ENCODE results near the gene WSB1. TPM values are rescaled to one million over a fixed set of nuclear protein-coding genes. Genes with fewer than 3 reads are reported as not detected.
A peak's percentile ranks its signal among the peaks of the same experiment; 100 is the strongest.

Gene WSB1
- total RNA-seq, 4 donors from 2014 or later: 33.1 to 105 (median 55.6) TPM

DNA sequence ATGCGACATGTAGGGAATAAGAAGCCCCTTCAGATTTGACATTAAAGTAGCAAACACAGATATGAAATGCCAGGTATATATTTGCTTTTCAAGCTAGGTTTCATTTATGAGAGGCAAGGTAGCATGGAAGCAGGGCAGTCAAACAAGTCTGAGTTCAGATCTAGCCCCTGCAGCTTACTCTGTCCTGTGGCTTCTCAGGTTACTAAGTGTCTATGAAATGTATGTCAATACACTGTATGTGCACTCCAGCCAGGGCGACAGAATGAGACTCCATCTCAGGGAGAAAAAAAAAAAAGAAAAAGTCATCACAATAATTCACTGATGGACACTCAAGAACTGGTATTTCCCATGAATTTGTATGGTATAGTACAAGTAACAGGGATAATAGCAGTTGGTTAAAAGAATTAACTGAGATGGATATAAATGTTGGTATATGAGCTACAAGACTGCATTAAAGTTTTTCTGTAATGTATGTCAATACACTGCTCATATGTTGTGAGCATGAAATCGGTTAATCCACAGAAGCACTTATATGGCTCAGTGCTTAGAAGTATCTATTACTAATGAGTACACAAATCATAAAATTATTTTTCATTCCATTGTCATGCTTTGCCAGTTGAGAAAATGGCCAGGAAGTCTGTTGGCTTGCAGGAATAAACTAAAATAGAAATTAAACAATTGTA is 2.9 kb upstream of the WSB1 start:
- H3K4me3 ChIP-seq (ENCODE audit: low read depth, poor library complexity, severe bottlenecking): no peak overlapping the region
- TF ChIP-seq POLR2A (IDR thresholded peaks at IDR 0.05): no peak
- TF ChIP-seq, protein P1, sequence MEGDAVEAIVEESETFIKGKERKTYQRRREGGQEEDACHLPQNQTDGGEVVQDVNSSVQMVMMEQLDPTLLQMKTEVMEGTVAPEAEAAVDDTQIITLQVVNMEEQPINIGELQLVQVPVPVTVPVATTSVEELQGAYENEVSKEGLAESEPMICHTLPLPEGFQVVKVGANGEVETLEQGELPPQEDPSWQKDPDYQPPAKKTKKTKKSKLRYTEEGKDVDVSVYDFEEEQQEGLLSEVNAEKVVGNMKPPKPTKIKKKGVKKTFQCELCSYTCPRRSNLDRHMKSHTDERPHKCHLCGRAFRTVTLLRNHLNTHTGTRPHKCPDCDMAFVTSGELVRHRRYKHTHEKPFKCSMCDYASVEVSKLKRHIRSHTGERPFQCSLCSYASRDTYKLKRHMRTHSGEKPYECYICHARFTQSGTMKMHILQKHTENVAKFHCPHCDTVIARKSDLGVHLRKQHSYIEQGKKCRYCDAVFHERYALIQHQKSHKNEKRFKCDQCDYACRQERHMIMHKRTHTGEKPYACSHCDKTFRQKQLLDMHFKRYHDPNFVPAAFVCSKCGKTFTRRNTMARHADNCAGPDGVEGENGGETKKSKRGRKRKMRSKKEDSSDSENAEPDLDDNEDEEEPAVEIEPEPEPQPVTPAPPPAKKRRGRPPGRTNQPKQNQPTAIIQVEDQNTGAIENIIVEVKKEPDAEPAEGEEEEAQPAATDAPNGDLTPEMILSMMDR (IDR thresholded peaks at IDR 0.05): no peak
- WGBS, 2 donors: 85 to 92% methylated on average over 3 of the region's 3 CpGs
- intact Hi-C loops (cut with DNase I; ENCODE audit: low total_unique reads): loop anchor here (10.0 kb wide), 1 partner anchor 46 kb away; no protein-coding TSS in a partner anchor
- no peak for DNase-seq (ENCODE audit: low spot score in 2 of 2)

DNA sequence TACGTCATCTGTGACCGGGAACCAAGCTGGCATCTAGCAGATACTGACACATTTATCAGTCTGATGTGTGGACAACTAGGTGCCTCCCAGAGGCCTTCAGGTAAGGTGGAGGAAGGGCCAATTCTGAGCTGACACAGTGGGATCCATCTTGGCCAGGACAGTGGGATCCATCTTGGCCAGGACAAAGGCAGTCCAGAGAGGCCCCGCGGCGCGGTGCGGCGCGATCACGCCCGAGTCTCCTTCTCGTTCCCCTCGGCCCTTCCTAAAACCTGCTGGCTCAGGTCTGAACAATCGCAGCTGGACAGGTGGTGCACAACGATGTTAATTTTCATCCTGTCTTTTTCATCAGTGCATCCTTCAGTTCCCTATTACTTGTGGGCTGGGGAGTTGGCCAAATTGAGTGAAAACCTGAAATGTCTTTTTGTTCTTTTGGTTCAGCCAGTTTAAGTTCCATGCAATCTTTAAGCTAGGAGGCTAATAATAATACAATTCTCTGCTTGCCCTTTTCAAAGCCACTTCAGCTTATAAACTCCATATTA is 486 bp upstream of the WSB1 start:
- DNase-seq (ENCODE audit: low spot score in 2 of 2): no peak
- H3K4me3 ChIP-seq (ENCODE audit: low read depth, poor library complexity, severe bottlenecking): no peak overlapping the region
- intact Hi-C loops (cut with DNase I; ENCODE audit: low total_unique reads): loop anchor here (10.0 kb wide), 1 partner anchor 49 kb away; no protein-coding TSS in a partner anchor
- 82 to 87% methylated on average over 15 of the region's 15 CpGs for WGBS, 2 donors
- TF ChIP-seq, protein P1 (IDR thresholded peaks at IDR 0.05): no peak
- TF ChIP-seq POLR2A (IDR thresholded peaks at IDR 0.05): no peak

DNA sequence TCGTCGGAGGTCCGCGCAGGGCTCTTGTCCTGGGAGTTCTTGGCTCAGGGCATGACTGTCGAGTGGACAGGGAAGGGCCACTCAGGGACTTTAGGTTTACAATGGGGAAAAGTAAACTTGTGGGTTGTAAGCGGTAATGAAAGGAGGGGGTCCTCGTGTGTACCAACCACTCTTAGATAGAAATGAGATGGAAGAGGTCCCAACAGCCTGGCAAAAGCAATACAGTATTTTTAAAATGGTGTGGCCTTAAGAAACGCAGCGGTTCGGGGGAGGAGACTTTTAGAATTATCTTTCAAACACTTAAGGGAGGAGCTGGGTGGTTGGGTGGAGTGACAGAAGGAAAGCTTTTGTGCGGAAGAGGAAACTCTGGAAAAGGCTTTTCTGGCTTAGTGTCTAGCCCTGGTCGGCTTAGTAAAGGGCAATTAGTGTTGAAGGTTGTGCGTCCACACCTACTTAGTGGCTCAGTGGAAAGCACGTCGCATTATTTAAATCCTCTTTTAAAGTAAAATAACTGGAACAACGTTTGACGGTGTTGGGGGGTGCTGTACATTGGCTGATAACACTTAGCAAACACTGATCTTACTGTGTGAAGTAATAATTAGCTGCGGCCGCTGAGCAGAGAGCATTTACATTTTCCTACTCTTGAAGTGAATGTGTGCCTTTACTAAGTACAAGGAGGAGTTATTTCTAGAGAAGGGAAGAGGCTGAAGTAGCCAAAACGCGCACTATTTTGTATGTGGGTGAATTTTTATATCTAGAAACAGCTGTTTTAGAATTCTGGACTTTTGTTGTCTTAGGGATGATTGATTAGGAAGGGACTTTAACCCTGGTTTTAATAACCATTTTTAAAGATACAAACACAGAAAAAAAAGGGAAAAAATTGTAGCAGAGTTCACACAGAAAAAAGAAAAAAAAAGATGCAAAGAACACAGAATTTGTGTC is 1.0 kb downstream of the WSB1 start:
- peak in 1 of 2 donors; percentile 55 for TF ChIP-seq POLR2A (IDR thresholded peaks at IDR 0.05)
- TF ChIP-seq, protein P1 (IDR thresholded peaks at IDR 0.05): no peak
- intact Hi-C loops (cut with DNase I; ENCODE audit: low total_unique reads): loop anchor here (10.0 kb wide), 1 partner anchor 50 kb away; no protein-coding TSS in a partner anchor
- DNase-seq (ENCODE audit: low spot score in 2 of 2): peak; percentile 87 to 88
- H3K4me3 ChIP-seq (ENCODE audit: low read depth, poor library complexity, severe bottlenecking): peak overlapping the region; percentile 98
- WGBS, 2 donors: 0 to 1% methylated on average over 21 of the region's 21 CpGs

DNA sequence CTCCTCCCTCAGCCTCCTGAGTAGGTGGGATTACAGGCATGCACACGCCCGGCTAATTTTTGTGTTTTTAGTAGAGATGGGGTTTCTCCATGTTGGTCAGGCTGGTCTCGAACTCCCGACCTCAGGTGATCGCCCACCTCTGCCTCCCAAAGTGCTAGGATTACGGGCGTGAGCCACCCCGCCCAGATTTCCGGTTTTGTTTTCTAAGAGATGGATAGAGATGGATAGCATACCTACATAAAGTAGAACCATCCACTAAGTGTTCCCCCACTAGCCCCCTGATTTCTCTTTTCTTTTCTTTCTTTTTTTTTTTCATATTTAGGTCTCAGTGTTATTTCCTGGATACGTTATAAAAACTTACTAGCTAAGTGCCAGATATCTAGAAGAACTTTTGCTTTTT is 2.0 kb downstream of the WSB1 start:
- TF ChIP-seq POLR2A (IDR thresholded peaks at IDR 0.05): no peak
- TF ChIP-seq, protein P1 (IDR thresholded peaks at IDR 0.05): no peak
- DNase-seq (ENCODE audit: low spot score in 2 of 2): no peak
- 8 to 21% methylated on average over 10 of the region's 10 CpGs for WGBS, 2 donors
- intact Hi-C loops (cut with DNase I; ENCODE audit: low total_unique reads): loop anchor here (10.0 kb wide), 1 partner anchor 51 kb away; no protein-coding TSS in a partner anchor
- H3K4me3 ChIP-seq (ENCODE audit: low read depth, poor library complexity, severe bottlenecking): peak overlapping the region; percentile 98

DNA sequence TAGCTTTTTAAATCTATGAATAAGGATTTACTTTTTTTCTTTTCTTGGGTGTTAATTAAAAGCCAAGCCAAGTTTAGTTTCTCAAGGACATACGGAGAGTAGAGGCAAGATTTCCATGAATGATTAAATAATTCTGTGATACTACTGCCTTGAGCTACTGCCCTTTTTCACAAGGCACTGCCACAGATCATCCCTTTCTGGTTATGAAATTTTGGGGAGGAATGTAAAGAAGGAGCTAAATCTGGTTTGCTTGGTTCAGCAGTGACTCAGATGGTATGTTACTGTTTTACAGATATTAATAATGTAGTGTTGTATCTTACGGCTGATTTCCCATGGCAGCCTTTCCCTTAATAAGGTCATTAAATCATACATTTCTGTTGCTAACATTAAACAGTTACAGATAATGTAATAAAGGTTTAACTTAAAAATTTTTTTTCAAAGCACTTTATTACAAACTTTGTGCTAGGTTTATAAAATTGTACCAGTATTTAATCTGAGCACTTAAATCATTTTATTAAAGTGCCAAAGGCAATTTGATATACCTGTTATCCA is 2.6 kb downstream of the WSB1 start:
- 3 to 4% methylated on average over 2 of the region's 2 CpGs for WGBS, 2 donors
- no peak for DNase-seq (ENCODE audit: low spot score in 2 of 2)
- TF ChIP-seq POLR2A (IDR thresholded peaks at IDR 0.05): no peak
- TF ChIP-seq, protein P1 (IDR thresholded peaks at IDR 0.05): no peak
- intact Hi-C loops (cut with DNase I; ENCODE audit: low total_unique reads): loop anchor here (10.0 kb wide), 1 partner anchor 52 kb away; no protein-coding TSS in a partner anchor
- no peak overlapping the region for H3K4me3 ChIP-seq (ENCODE audit: low read depth, poor library complexity, severe bottlenecking)

All from lower leg skin (tissue), 4 donors.